H1 (cell line): Measurements from ENCODE around the gene ANK3. TPM values are rescaled to one million over a fixed set of nuclear protein-coding genes. Genes with fewer than 3 reads are reported as not detected.

ENCODE experiments used
- CBX8 ChIP-seq: fragments of 300-800, 300-1000 bp; sonication (generic); IDR thresholded peaks from 2 replicates; pipeline ENCODE4 v1.7.1; 2016; ENCODE audit warnings: low read depth, low read length, borderline replicate concordance
- E2F6 ChIP-seq: IDR thresholded peaks from 2 replicates; pipeline ENCODE4 v1.6.1; 2012; ENCODE audit warnings: inconsistent platforms
- SIN3A ChIP-seq, 2 experiments: IDR thresholded peaks in 1 of 2; conservative IDR thresholded peaks in 1 of 2; 2 replicates each; pipeline ENCODE4 v1.6.1; 2011 to 2012; ENCODE audit warnings: low read length in 2 of 2, improper control_type of control experiment in 1 of 2, low read depth in 1 of 2, mild to moderate bottlenecking in 1 of 2
- polyA plus RNA-seq, 7 experiments: library from polyadenylated mRNA; depleted of rRNA in 3 of 7; stranded (reverse) in 5 of 7; unstranded in 2 of 7; fragments of >200 nt in 5 of 7; fragments of 200-250 nt in 2 of 7; gene quantifications; 1 replicate in 5 of 7; 2 replicates in 1 of 7; 4 replicates in 1 of 7; pipeline versions ENCODE4 v1.2.1 to v1.2.3, GENCODE V29; 2011 to 2013; ENCODE audit warnings: missing spikeins in 2 of 7, mixed read lengths in 2 of 7
- total RNA-seq: library from RNA; stranded (reverse); fragmentation: NEBNext Ultra II Directional; extraction: Animal tissue kit (Norgen Biotek cat#: 25700); gene quantifications from 2 replicates; pipeline ENCODE4 v1.2.1, GENCODE V29; 2021

Gene ANK3
- total and polyA plus RNA-seq, 2 of the 8 experiments (the other 6 are each of a cell fraction or from before 2014, with no cell fraction given) = 18.1 to 67.9 TPM

- TF ChIP-seq E2F6 (no peak), CBX8 (no peak), SIN3A (conservative IDR thresholded peaks at IDR 0.05 in 1 of 2, IDR thresholded peaks at IDR 0.05 in 1 of 2; ENCODE audit: low read depth in 1 of 2, low read length in 2 of 2) (no peak)
These were observed 57.3 kb downstream of the ANK3 start (continued) for GRCh38 chr10:60332371-60332770.
